NCI-H1436 treated with DMSO at 0.1 percent for 48 hours (cell line): ENCODE data around the gene PTGDS.

Experiments used
- DNase-seq: peaks from one replicate; lab custom pipeline; 2025; lab: John Stamatoyannopoulos, UW

Gene PTGDS

GRCh38 chr9:136945333-136946227, 31.7 kb upstream of the PTGDS start:
- no peak for DNase-seq

DNA sequence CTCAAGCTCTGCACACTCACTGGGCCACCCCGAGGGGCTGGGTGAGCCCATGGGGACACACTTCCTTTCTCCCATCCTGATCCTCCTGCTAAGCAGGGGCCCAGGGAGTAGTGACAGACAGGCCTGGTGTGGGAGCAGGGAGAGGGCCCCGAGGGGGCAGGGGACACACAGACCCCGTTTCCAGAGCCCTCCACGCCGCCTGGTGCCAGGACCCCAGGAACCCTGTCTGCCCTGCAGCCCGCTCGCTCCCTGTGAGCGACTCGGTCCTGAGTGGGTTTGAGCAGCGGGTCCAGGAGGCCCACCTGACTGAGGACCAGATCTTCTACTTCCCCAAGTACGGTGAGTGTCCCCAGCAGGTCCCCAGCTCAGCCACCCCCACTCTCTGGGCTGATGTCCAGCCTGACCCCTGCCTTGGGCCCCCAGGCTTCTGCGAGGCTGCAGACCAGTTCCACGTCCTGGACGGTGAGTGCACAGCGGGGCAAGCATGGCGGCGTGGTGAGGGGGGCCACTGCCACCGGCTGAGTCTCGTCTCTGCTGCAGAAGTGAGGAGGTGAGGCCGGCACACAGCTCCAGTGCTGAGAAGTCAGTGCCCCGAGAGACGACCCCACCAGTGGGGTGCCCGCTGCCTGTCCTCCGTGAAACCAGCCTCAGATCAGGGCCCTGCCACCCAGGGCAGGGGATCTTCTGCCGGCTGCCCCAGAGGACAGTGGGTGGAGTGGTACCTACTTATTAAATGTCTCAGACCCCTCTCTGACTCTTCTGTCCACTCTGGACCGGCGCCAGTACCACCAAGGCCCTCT, 30.9 kb upstream of the PTGDS start:
- no peak for DNase-seq

DNA sequence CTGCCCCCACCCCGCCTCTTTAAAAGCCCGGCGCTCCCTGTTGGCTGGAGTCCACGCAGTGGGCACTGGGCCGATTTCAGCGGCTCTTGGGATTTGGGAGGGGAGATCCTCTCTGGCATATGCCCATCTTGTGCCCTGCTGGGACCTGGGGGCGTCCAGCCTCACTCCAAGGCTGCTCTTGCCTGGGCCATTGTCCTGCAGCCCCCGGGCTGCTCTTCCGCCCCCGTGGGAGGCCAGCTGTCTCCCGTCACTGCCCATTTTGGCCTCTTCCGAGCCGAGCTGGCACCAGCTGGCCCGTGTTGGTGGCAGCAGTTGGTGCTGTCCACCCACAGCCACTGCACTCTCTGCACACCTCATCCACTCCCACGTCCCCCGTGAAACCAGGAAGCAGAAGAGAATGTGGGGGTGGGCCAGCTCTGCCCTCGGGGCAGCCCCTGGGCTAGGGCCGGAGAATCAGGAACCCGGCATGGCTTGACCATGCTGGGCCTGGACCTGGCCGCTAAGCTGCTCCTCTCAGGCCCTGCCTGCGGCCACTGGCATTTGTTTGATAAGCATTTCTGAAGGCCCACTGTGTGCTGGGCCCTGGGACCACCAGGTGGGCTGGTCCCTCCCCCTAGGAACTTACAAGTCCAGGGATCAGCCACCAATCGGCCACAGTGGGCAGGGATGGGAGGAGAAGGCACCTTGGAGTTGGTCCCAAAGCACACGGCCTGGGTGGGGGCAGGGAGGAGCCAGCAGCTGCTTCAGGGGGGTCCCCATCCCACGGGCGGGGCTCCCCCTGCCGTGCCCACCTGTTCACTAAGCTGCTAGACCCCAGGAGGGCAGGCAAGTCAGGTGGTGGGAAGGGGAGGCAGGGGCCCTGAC, 30.0 kb upstream of the PTGDS start:
- DNase-seq, result no peak

DNA sequence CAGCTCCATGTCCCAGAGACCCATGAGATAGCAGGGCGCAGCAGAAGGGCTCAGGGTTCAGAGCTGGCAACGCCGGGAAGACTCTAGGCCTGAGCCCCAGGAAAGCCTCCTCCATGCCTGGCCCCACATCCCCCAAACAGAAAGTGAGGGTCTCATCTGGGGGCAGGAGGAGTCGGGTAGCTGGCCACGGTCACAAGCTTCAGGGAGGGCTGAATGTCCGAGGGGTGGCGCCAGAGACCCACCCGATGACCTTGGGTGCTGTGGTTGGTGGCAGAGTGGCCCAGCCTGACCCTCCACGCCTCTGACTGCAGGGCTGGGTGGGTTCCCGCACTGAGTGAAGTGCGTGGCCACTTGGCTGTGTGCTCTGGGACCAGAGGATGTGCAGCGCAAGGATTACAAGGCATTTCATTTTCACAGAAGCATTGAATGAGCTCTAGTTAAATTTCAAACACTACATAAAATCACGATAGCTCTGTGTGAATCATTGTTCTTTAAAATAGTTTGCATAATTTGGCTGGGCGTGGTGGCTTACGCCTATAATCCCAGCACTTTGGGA, 29.3 kb upstream of the PTGDS start:
- no peak for DNase-seq

- no peak for DNase-seq
Observed at GRCh38 chr9:136949239-136949816, 28.0 kb upstream of the PTGDS start.

GRCh38 chr9:136949817-136950655, 27.3 kb upstream of the PTGDS start:
- peak; percentile 68 for DNase-seq

DNA sequence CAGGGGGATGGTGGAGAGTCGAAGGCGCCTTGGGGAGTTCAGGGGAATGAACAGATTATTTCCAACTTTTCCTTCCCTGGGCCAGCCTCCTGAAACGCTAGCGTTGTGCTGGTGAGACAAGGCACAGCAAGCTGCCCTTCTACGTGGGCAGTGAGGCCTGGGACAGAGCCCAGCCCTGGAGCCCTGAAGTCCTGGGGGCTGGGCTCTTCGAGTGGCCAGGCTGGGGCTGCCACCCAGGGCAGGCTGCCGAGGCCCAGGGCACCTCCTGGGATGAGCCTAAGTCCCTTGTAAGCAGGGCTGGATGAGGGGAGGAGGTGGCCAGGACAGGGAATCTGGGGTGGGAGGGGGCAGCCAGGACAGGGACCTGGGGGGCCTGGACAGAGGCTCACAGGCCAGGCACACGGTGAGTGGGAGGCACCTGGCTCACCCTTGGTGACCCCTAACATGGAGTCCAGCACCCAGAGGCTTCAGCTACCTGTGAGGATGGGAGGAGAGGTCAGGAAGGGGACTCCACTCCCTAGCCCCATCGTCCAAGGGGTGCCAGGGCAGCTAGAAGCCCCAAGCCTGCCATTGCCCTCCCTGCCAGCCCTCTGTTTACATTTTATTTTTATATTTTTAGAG, 26.5 kb upstream of the PTGDS start:
- DNase-seq, result no peak

- no peak for DNase-seq
Observed at GRCh38 chr9:136951541-136952320, 25.6 kb upstream of the PTGDS start, which contains the start of gene LCN12. Gene LCN12 (plus strand): TSS chr9:136952273. CDS start chr9:136952328, 55 bp downstream.

DNA sequence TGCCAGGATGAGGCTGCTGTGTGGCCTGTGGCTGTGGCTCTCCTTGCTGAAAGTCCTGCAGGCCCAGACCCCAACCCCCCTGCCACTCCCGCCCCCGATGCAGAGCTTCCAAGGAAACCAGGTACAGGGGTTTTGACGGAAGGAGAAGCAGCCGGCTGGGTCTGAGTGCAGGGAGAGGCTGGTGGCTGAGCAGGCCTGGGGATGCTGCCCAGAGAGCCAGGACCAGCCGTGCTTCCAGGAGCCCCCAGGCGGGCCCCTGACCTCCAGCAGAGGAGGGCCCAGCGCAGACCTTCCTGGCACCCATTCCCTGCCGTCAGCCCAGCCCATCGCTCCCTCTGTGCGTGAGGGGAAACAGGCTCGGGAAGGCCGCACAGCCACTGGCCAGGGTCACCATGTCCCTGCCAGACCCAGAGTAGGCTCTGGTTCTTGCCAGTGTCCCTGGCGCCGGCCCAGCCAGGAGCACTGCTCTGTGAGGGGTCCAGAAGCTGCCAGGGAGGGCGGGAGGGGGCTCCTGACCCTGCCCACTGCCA, 24.9 kb upstream of the PTGDS start:
- no peak for DNase-seq

DNA sequence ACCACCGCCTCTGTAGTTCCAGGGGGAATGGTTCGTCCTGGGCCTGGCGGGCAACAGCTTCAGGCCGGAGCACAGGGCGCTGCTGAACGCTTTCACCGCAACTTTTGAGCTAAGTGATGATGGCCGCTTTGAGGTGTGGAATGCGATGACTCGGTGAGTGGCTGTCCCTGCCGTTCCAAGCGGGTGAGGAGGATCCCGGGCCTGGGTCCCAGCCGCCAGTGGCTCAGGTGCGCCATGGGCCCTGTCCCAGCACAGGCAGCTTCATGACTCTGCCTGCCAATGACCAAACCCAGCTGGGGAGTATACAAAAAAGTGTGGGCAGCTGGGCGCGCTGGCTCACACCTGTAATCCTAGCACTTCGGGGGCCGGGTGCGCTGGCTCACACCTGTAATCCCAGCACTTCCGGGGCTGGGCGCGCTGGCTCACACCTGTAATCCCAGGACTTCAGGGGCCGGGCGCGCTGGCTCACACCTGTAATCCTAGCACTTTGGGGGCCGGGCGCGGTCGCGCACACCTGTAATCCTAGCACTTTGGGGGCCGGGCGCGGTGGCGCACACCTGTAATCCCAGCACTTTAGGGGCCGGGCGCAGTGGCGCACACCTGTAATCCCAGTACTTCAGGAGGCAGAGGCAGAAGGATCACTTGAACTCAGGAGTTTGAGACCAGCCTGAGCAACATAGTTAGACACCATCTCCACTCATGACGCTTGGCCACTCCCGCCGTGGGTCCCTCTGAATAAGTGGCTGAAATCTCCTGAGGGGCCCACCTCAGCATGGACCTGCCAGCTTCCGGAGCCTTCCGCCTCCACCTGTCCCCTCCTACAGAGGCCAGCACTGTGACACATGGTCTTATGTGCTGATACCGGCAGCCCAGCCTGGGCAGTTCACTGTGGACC, 24.2 kb upstream of the PTGDS start:
- no peak for DNase-seq

- DNase-seq, result no peak
Observed at GRCh38 chr9:136953771-136954269, 23.5 kb upstream of the PTGDS start.

DNA sequence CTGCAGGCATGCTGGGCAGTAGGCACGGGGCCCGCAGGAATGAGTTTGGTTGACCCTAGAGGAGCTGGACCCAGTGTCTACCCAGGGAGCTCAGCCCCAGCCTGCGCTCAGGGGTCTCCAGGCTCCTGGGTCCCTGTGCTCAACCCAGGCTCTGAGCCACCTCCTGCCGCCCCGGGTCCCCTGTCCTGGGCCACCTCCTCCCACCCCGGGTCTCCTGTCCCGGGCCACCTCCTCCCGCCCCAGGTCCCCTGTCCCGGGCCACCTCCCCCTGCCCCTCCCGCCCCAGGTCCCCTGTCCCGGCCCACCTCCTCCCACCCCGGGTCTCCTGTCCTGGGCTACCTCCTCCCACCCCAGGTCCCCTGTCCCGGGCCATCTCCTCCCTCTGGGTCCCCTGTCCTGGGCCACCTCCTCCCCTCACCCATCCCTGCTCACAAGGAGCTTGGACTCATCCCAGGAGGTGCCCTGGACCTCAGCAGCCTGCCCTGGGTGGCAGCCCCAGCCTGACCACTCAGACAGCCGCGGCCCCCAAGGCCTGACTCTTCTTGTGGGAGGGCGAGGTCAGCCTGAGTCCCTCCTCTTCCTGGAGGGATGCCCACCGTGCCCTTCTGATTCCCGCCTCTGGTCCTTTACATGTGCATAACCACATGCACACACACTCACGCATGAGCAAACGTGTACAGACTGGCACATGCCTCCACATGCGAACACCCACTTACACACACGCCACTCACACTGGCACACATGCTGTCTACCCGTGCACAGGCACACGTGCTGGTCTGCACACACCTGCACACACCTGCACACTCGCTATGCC, 22.8 kb upstream of the PTGDS start:
- no peak for DNase-seq

DNA sequence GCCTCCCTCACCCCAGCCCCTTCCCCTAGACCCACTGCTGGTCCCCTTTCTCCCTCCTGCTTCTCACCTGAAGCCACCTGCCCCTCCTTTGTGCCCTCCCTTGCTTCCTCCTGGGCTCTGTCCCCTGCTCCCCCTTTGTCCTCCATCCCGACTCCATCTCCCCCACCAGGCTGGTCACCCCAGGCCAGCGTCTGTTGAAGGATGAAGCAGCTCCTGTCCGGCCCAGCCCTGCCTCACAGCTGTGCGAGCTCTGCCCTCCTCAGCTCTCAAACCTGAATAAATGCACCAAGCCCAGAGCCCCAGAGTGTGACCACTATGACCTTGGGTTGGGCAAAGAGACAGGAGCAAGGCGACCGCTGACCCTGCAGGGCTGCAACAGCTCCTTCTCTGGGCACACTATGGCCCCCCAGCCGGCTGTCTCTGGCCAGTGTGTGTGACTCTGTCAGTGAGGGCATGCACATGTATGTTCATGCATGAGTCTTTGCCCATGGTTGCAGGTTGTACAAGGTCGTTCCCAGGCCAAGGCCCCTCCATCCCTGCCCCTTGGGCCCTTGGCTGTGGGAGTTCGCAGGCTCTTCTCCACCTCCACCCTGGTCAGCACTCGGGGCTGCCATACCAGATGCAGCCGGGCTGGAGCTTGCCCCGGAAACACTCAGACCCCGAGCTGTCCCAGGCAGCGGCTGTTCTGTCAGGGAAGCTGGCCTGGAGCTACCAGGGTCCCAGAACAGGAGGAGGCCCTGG, 21.9 kb upstream of the PTGDS start:
- no peak for DNase-seq

DNA sequence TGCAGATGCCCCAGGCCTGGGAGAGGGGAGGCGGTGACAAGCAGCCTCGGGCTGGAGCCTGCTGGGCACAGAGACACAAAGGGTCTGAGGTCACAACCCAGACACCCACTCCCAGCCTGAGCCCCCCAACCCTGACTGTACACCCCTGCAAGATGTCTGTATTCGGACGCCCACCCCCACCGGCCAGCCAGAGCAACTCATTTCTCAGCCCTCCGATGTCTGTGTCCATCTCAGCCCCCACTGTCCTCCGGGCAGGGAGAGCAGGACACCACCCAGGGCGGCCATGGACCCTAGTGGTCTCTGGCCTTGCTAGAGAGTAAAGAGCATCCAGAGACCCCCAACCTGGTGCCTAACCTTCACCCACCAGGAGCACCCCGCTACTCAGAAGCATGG, 21.4 kb upstream of the PTGDS start:
- DNase-seq, result no peak

GRCh38 chr9:136956604-136957003, 20.7 kb upstream of the PTGDS start:
- no peak for DNase-seq

- DNase-seq, result no peak
Observed at GRCh38 chr9:136957461-136957860, 19.8 kb upstream of the PTGDS start.
